OCI-LY7 (cell line): ENCODE measurements around the gene MAPK8IP3. TPM values are rescaled to one million over a fixed set of nuclear protein-coding genes. Genes with fewer than 3 reads are reported as not detected.

Experiments
- BruUV-seq: library from RNA; stranded (reverse); fragments of 400-500 nt; replicated peaks from 2 replicates; lab custom pipeline; 2021; lab: Mats Ljungman, UMichigan
- CTCF ChIA-PET: fragments of 300-600 bp; sonication (Branson Sonifier 250); formaldehyde crosslinking; loops from one replicate; lab custom pipeline; 2022; ENCODE audit warnings: antibody characterized with exemption; ENCODE audit not compliant: unreplicated experiment; lab: Charles Lee
- POLR2A ChIA-PET: fragments of 300-600 bp; sonication (Branson Sonifier 250); formaldehyde crosslinking; loops from one replicate; lab custom pipeline; 2022; ENCODE audit warnings: antibody characterized with exemption; lab: Charles Lee
- DNase-seq: peaks from one replicate; pipeline ENCODE4 v3.0.0-alpha.2; 2015; ENCODE audit warnings: low spot score
- H2AFZ ChIP-seq: fragments of 200-600 bp; sonication (generic), shearing (Covaris generic); 2 replicates; pipeline ENCODE4 v1.6.1; 2014; ENCODE audit warnings: mild to moderate bottlenecking, antibody characterized with exemption, low read length, moderate library complexity
- H3K27ac ChIP-seq: fragments of 200-600 bp; sonication (generic); 2 replicates; pipeline ENCODE4 v1.5.1; 2014; ENCODE audit warnings: mixed run types, low read depth, mild to moderate bottlenecking, moderate library complexity, low read length, inconsistent platforms; ENCODE audit not compliant: poor library complexity, severe bottlenecking
- H3K36me3 ChIP-seq: fragments of 200-600 bp; sonication (generic); 2 replicates; pipeline ENCODE4 v1.6.1; 2014; ENCODE audit warnings: mild to moderate bottlenecking, antibody characterized with exemption, low read length, moderate library complexity, mixed read lengths; ENCODE audit not compliant: insufficient read depth
- H3K4me1 ChIP-seq: fragments of 200-600 bp; sonication (generic); 2 replicates; pipeline ENCODE4 v1.5.1; 2014; ENCODE audit warnings: mild to moderate bottlenecking, low read length; ENCODE audit not compliant: insufficient read depth, poor library complexity, severe bottlenecking
- H3K4me2 ChIP-seq: fragments of 200-600 bp; sonication (generic); 2 replicates; pipeline ENCODE4 v1.6.1; 2014; ENCODE audit warnings: mild to moderate bottlenecking, low read length
- H3K4me3 ChIP-seq: fragments of 200-600 bp; sonication (generic); 2 replicates; pipeline ENCODE4 v1.5.1; 2014; ENCODE audit warnings: mild to moderate bottlenecking, low read depth, low read length; ENCODE audit not compliant: poor library complexity, severe bottlenecking
- H3K79me2 ChIP-seq: fragments of 200-600 bp; sonication (generic); 2 replicates; pipeline ENCODE4 v1.6.1; 2016; ENCODE audit warnings: low read depth, mild to moderate bottlenecking, low read length, moderate library complexity, mixed read lengths; ENCODE audit not compliant: insufficient read depth
- H3K9me2 ChIP-seq: fragments of 200-600 bp; sonication (generic); 2 replicates; pipeline ENCODE4 v1.6.1; 2016; ENCODE audit warnings: mild to moderate bottlenecking, low read length, mixed read lengths; ENCODE audit not compliant: insufficient read depth
- H3K9me3 ChIP-seq: fragments of 200-600 bp; sonication (generic); 2 replicates; pipeline ENCODE4 v1.6.1; 2014; ENCODE audit warnings: mild to moderate bottlenecking, mixed run types, low read length, mixed read lengths
- H4K20me1 ChIP-seq: fragments of 200-600 bp; sonication (generic); 2 replicates; pipeline ENCODE4 v1.6.1; 2014; ENCODE audit warnings: mild to moderate bottlenecking, antibody characterized with exemption, low read length, moderate library complexity, mixed read lengths; ENCODE audit not compliant: insufficient read depth
- EZH2phosphoT487 ChIP-seq: fragments of 200-600 bp; sonication (generic); IDR thresholded peaks from 2 replicates; pipeline ENCODE4 v1.6.1; 2018; ENCODE audit warnings: low read depth, borderline replicate concordance, mild to moderate bottlenecking, mixed run types, antibody characterized with exemption, low read length, moderate library complexity, mixed read lengths
- intact Hi-C: fragments of 100-400 bp; cut with micrococcal nuclease; formaldehyde crosslinking; loops from one replicate; pipeline ENCODE4 v1.10.0; 2022; ENCODE audit not compliant: unreplicated experiment
- total RNA-seq, 2 experiments: library from RNA; depleted of rRNA in 1 of 2; stranded (reverse); fragments of >200 nt in 1 of 2; shearing (Covaris generic) in 1 of 2; gene quantifications; 2 replicates each; pipeline ENCODE4 v1.2.3, GENCODE V29; 2014 to 2022
- TF ChIP-seq, protein P1 (sequence below): fragments of 200-600 bp; sonication (generic); conservative IDR thresholded peaks from 2 replicates; pipeline ENCODE4 v1.5.1; 2014; ENCODE audit warnings: mild to moderate bottlenecking, antibody characterized with exemption, low read length, moderate library complexity, mixed read lengths

Gene MAPK8IP3
- total RNA-seq, 2 experiments from 2014 or later = 114 to 130 TPM

DNA sequence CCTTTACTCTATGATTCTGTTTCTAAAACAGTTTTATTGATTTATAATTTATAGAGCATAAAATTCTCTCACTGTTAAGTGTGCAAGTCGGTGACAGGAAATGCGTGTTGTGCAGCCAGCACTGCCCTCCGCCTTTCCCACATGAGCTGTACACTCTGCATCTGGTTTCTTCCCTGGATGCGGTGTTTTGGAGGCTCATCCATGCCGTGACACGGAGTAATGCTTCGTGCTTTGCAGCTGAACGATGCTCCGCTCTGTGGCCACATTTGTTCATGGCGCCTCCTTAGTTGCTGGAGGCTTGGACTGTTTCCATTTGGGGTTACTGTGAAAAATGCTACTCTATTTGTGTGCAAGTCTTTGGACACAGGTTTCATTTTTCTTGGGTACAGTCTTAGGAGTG, 94.7 kb downstream of the MAPK8IP3 start:
- no peak overlapping the region for H3K27ac ChIP-seq
- POLR2A ChIA-PET = no interaction called here

DNA sequence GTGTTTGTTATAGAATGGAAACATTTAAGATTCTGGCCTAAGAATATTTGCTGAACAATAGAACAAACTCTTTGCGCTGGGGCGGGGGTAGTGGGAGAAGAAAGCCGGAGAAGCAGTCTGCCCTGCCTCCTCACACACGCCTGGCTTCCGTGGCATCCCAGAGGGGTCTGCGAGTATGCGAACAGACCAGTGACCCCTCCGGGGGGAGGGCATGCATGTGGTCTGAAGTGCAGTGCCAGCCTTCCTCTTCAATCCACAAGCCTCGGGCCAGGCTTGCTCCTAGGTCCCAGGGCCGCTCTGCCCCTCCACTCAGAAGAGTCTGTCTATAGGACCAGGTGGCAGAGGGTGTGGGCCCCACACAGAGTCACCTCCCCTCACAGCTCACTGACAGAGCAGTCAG, 101.6 kb downstream of the MAPK8IP3 start:
- H2AFZ ChIP-seq = no peak overlapping the region
- POLR2A ChIA-PET = no interaction called here
- BruUV-seq = no TSS peak
- H3K79me2 ChIP-seq = no peaks in the 10 kb centered on the region
- H4K20me1 ChIP-seq = no peaks in the 10 kb centered on the region
- H3K9me2 ChIP-seq = no peaks in the 10 kb centered on the region
- TF ChIP-seq, protein P1, sequence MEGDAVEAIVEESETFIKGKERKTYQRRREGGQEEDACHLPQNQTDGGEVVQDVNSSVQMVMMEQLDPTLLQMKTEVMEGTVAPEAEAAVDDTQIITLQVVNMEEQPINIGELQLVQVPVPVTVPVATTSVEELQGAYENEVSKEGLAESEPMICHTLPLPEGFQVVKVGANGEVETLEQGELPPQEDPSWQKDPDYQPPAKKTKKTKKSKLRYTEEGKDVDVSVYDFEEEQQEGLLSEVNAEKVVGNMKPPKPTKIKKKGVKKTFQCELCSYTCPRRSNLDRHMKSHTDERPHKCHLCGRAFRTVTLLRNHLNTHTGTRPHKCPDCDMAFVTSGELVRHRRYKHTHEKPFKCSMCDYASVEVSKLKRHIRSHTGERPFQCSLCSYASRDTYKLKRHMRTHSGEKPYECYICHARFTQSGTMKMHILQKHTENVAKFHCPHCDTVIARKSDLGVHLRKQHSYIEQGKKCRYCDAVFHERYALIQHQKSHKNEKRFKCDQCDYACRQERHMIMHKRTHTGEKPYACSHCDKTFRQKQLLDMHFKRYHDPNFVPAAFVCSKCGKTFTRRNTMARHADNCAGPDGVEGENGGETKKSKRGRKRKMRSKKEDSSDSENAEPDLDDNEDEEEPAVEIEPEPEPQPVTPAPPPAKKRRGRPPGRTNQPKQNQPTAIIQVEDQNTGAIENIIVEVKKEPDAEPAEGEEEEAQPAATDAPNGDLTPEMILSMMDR = no peak
- TF ChIP-seq EZH2phosphoT487 = no peak
- CTCF ChIA-PET = no interaction called here
- H3K4me2 ChIP-seq = no peak overlapping the region
- no peak for DNase-seq
- no peak overlapping the region for H3K27ac ChIP-seq
- no peak overlapping the region for H3K4me3 ChIP-seq
- no peaks in the 10 kb centered on the region for H3K9me3 ChIP-seq
- H3K4me1 ChIP-seq = no peaks in the 10 kb centered on the region
- intact Hi-C loops = no loop called here
- H3K36me3 ChIP-seq = no peaks in the 10 kb centered on the region

More for the DNA sequence above, 94.7 kb downstream of the MAPK8IP3 start:
- Histone ChIP-seq H2AFZ (no peak overlapping the region), H3K79me2 (no peaks in the 10 kb centered on the region), H3K9me3 (peaks cover 27% of the 10 kb centered on the region; the same call in 1 of the 2 replicates), H3K36me3 (no peaks in the 10 kb centered on the region; the same call in 1 of the 2 replicates), H4K20me1 (no peaks in the 10 kb centered on the region), H3K4me3 (no peak overlapping the region), H3K4me2 (no peak overlapping the region), H3K9me2 (no peaks in the 10 kb centered on the region), H3K4me1 (no peaks in the 10 kb centered on the region)
- CTCF ChIA-PET = no interaction called here
- intact Hi-C loops = no loop called here
- BruUV-seq = no TSS peak
- no peak for DNase-seq
- TF ChIP-seq, protein P1 = no peak

DNA sequence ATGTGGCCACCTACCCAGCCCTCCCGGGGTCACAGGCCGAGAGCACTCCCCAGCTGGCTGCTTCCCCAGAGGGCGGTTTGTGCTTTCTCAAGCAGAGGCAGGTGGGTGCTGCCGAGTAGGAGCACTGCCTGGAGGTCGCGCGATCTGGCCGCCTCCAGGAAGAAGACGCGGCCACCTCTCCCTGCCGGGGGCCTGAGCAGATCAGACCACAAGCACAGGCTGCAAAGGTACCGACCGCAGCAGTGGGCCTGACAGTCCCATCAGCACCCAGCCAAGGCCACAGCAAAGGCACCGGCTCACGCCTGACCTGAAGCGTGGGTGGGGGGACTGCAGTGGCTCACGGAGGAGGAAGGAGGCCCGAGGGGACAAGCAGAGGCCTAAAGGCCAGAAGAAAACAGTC, 102.7 kb downstream of the MAPK8IP3 start:
- no peak for TF ChIP-seq EZH2phosphoT487
- TF ChIP-seq, protein P1 = no peak
- Histone ChIP-seq H3K4me2 (no peak overlapping the region), H3K9me3 (no peaks in the 10 kb centered on the region), H4K20me1 (no peaks in the 10 kb centered on the region), H3K79me2 (no peaks in the 10 kb centered on the region), H3K4me1 (no peaks in the 10 kb centered on the region), H3K27ac (no peak overlapping the region), H2AFZ (no peak overlapping the region), H3K36me3 (no peaks in the 10 kb centered on the region), H3K4me3 (no peak overlapping the region), H3K9me2 (no peaks in the 10 kb centered on the region)
- no TSS peak for BruUV-seq
- ChIA-PET CTCF (no interaction called here), POLR2A (no interaction called here)
- intact Hi-C loops = no loop called here
- no peak for DNase-seq
